K562 (cell line): Measurements from ENCODE around the gene THAP9. TPM values are rescaled to one million over a fixed set of nuclear protein-coding genes. Genes with fewer than 3 reads are reported as not detected.

Source experiments
- BMI1 ChIP-seq: fragments of 150-350 bp; IDR thresholded peaks from 2 replicates; pipeline ENCODE4 v1.6.1; 2014; ENCODE audit warnings: low read length
- BRF1 ChIP-seq: IDR thresholded peaks from 3 replicates; pipeline ENCODE4 v1.6.1; 2011; ENCODE audit warnings: borderline replicate concordance, mild to moderate bottlenecking; ENCODE audit not compliant: insufficient read length; ENCODE audit errors: extremely low read depth
- CBFA2T3 ChIP-seq: fragments of 450-650 bp; IDR thresholded peaks from 2 replicates; pipeline ENCODE4 v1.6.1; 2017
- CCNT2 ChIP-seq: IDR thresholded peaks from 2 replicates; pipeline ENCODE4 v1.6.1; 2011; ENCODE audit warnings: borderline replicate concordance, low read depth, mild to moderate bottlenecking, moderate library complexity, mixed read lengths, low read length; ENCODE audit not compliant: insufficient read length; ENCODE audit errors: extremely low read depth
- DDX20 ChIP-seq: fragments of 450-650 bp; IDR thresholded peaks from 2 replicates; pipeline ENCODE4 v1.6.1; 2016; ENCODE audit warnings: missing genetic modification characterization, low read depth, mild to moderate bottlenecking, missing compliant biosample characterization, moderate library complexity
- DNMT1 ChIP-seq: fragments of 450-650 bp; IDR thresholded peaks from 2 replicates; pipeline ENCODE4 v1.6.1; 2016; ENCODE audit warnings: antibody characterized with exemption, mild to moderate bottlenecking
- ELF1 ChIP-seq: fragments of 200-800 bp; sonication (Bioruptor generic); IDR thresholded peaks from 2 replicates; pipeline ENCODE4 v1.6.1; 2016; ENCODE audit warnings: missing genetic modification characterization, missing compliant biosample characterization
- HCFC1 ChIP-seq: IDR thresholded peaks from 2 replicates; pipeline ENCODE4 v1.6.1; 2012; ENCODE audit warnings: low read depth, low read length, improper control_type of control experiment
- POLR2H ChIP-seq: IDR thresholded peaks from 2 replicates; pipeline ENCODE4 v1.6.1; 2016; ENCODE audit warnings: missing genetic modification characterization, low read depth, mild to moderate bottlenecking, control low read depth, missing compliant biosample characterization, moderate library complexity
- POLR3A ChIP-seq: IDR thresholded peaks from 2 replicates; pipeline ENCODE4 v1.6.1; 2011; ENCODE audit warnings: borderline replicate concordance, mild to moderate bottlenecking, moderate library complexity; ENCODE audit not compliant: insufficient read length, insufficient read depth; ENCODE audit errors: extremely low read depth
- PRPF4 ChIP-seq: fragments of 200-400 bp; formaldehyde crosslinking; IDR thresholded peaks from one replicate; pipeline ENCODE4 v1.6.1; 2017; ENCODE audit warnings: low read length, low read depth, mild to moderate bottlenecking; ENCODE audit not compliant: insufficient read depth, poor library complexity, severe bottlenecking
- SETDB1 ChIP-seq: IDR thresholded peaks from one replicate; pipeline ENCODE4 v1.6.1; 2012; ENCODE audit warnings: low read length, control low read depth, inconsistent platforms
- SFPQ ChIP-seq: fragments of 200-400 bp; formaldehyde crosslinking; IDR thresholded peaks from 2 replicates; pipeline ENCODE4 v1.6.1; 2017; ENCODE audit warnings: mild to moderate bottlenecking, low read depth, low read length, moderate library complexity
- SLC30A9 ChIP-seq: fragments of 250-450 bp; sonication (Bioruptor Pico); IDR thresholded peaks from 2 replicates; pipeline ENCODE4 v1.8.0; 2022; ENCODE audit warnings: mild to moderate bottlenecking, moderate library complexity
- SMAD3 ChIP-seq: fragments of 450-650 bp; formaldehyde crosslinking; conservative IDR thresholded peaks from 2 replicates; pipeline ENCODE4 v1.4.0; 2020; ENCODE audit warnings: mild to moderate bottlenecking
- SNIP1 ChIP-seq: fragments of 450-650 bp; IDR thresholded peaks from 2 replicates; pipeline ENCODE4 v1.7.1; 2017; ENCODE audit warnings: low read depth, mild to moderate bottlenecking
- SREBF1 ChIP-seq: fragments of 150-350 bp; IDR thresholded peaks from 2 replicates; pipeline ENCODE4 v1.6.1; 2014; ENCODE audit warnings: antibody characterized with exemption, low read depth, low read length, borderline replicate concordance
- TAL1 ChIP-seq: fragments of 450-650 bp; IDR thresholded peaks from 2 replicates; pipeline ENCODE4 v1.6.1; 2016; ENCODE audit warnings: mild to moderate bottlenecking
- XRCC4 ChIP-seq: IDR thresholded peaks from one replicate; pipeline ENCODE4 v1.6.1; 2011; ENCODE audit not compliant: insufficient read depth, insufficient read length; ENCODE audit errors: extremely low read depth
- ZEB2 ChIP-seq: fragments of 450-650 bp; IDR thresholded peaks from 2 replicates; pipeline ENCODE4 v1.6.1; 2016
- ZFP1 ChIP-seq: fragments of 450-650 bp; formaldehyde crosslinking; IDR thresholded peaks from 2 replicates; pipeline ENCODE4 v1.4.0; 2020; ENCODE audit warnings: mild to moderate bottlenecking, mixed read lengths
- ZNF217 ChIP-seq: sonication (generic); formaldehyde crosslinking; IDR thresholded peaks from 2 replicates; pipeline ENCODE4 v1.8.0; 2022; ENCODE audit warnings: mild to moderate bottlenecking, missing genetic modification reagents
- ZNF253 ChIP-seq: fragments of 250-450 bp; sonication (Bioruptor Pico); conservative IDR thresholded peaks from 2 replicates; pipeline ENCODE4 v1.6.1; 2021; ENCODE audit warnings: mild to moderate bottlenecking
- ZNF384 ChIP-seq: IDR thresholded peaks from 2 replicates; pipeline ENCODE4 v1.6.1; 2012; ENCODE audit warnings: low read depth, low read length, improper control_type of control experiment
- ZNF586 ChIP-seq: fragments of 450-650 bp; formaldehyde crosslinking; conservative IDR thresholded peaks from 2 replicates; pipeline ENCODE4 v1.4.0; 2020; ENCODE audit warnings: mild to moderate bottlenecking, moderate library complexity
- ZNF696 ChIP-seq: fragments of 250-450 bp; sonication (Bioruptor Pico); conservative IDR thresholded peaks from 2 replicates; pipeline ENCODE4 v1.4.0; 2020; ENCODE audit warnings: mild to moderate bottlenecking, moderate library complexity
- ZNF699 ChIP-seq: fragments of 250-450 bp; sonication (Bioruptor Pico); IDR thresholded peaks from 2 replicates; pipeline ENCODE4 v1.8.0; 2021; ENCODE audit warnings: mild to moderate bottlenecking, moderate library complexity; ENCODE audit not compliant: insufficient replicate concordance
- ZNF785 ChIP-seq: fragments of 250-450 bp; sonication (Bioruptor Pico); IDR thresholded peaks from 2 replicates; pipeline ENCODE4 v1.4.0; 2020; ENCODE audit warnings: mild to moderate bottlenecking
- polyA plus RNA-seq, 8 experiments: library from polyadenylated mRNA; depleted of rRNA in 4 of 8; stranded (reverse) in 5 of 8; unstranded in 3 of 8; fragments of >200 nt; fragmentation: Nextera tagmentation in 2 of 8; fragmentation: Illumina TruSeq in 1 of 8; extraction: Ambion mirVana in 2 of 8; extraction: Trizol in 1 of 8; gene quantifications; 2 replicates each; pipeline versions ENCODE4 v1.2.1 to v1.2.3, GENCODE V29; 2011 to 2014; ENCODE audit warnings: inconsistent platforms in 1 of 8, missing spikeins in 1 of 8
- total RNA-seq, 7 experiments: library from RNA; depleted of rRNA in 6 of 7; stranded (reverse); fragments of >200 nt in 6 of 7; fragmentation: Illumina TruSeq in 2 of 7; extraction: Trizol in 2 of 7; gene quantifications; 2 replicates each; pipeline versions ENCODE4 v1.2.1 to v1.2.3, GENCODE V29; 2011 to 2021; ENCODE audit warnings: low replicate concordance in 1 of 7
- TF ChIP-seq, protein P1 (sequence below), 2 experiments: fragments of 450-650 bp; conservative IDR thresholded peaks; 2 replicates each; pipeline ENCODE4 v1.6.1; 2017; ENCODE audit warnings: mild to moderate bottlenecking in 2 of 2, moderate library complexity in 2 of 2

THAP9 gene
- total and polyA plus RNA-seq, 9 of the 15 experiments (the other 6 are each of a cell fraction or from before 2014, with no cell fraction given), result 3.4 to 7.0 (median 5.4) TPM

DNA sequence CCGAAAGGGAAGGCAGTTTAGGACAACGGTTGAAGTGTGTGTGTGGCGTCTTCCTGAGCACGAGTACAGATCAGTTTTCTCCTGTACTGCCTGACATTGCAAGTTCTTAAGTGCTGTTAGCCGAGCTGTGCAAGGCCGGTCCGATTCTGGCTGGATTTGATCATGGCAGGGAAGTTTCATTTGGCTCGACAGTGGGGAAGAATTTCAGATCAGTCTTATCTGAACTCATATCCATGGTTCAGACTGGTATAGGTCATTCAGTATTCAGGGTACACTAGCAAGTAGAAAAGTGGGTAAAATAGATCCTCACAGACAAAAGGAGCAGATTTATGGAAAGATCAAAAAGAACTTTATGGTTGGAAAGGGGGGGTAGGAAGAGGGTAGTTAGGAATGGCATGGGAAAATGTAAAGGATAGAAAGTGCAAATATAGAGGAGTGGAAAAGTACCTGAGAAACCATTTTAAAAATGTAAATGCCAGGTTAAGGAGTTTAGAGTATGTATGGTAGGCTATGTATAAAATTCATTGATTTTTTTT lies 716 bp downstream of the THAP9 start (continued):
- TF ChIP-seq, protein P1, sequence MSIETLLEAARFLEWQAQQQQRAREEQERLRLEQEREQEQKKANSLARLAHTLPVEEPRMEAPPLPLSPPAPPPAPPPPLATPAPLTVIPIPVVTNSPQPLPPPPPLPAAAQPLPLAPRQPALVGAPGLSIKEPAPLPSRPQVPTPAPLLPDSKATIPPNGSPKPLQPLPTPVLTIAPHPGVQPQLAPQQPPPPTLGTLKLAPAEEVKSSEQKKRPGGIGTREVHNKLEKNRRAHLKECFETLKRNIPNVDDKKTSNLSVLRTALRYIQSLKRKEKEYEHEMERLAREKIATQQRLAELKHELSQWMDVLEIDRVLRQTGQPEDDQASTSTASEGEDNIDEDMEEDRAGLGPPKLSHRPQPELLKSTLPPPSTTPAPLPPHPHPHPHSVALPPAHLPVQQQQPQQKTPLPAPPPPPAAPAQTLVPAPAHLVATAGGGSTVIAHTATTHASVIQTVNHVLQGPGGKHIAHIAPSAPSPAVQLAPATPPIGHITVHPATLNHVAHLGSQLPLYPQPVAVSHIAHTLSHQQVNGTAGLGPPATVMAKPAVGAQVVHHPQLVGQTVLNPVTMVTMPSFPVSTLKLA (conservative IDR thresholded peaks at IDR 0.05), result no peak
- TF ChIP-seq XRCC4, result no peak
- TF ChIP-seq ZFP1, result no peak
- TF ChIP-seq ZNF217 (CRISPR knock-in tag), result no peak
- no peak for TF ChIP-seq SFPQ
- no peak for TF ChIP-seq SETDB1
- TF ChIP-seq SLC30A9 (CRISPR knock-in tag), result no peak
- TF ChIP-seq ZNF785, result no peak
- no peak for TF ChIP-seq BRF1
- no peak for TF ChIP-seq SREBF1
- TF ChIP-seq ZNF384, result no peak
- 0 out of 2 replicates have a peak, but pooled peaks have one; percentile 20 for TF ChIP-seq SMAD3 (CRISPR knock-in tag)
- TF ChIP-seq CBFA2T3, result no peak
- TF ChIP-seq BMI1, result no peak
- TF ChIP-seq CCNT2, result no peak
- TF ChIP-seq ZNF586 (CRISPR knock-in tag), result no peak
- no peak for TF ChIP-seq ELF1 (tag)
- no peak for TF ChIP-seq ZNF253 (CRISPR knock-in tag)
- no peak for TF ChIP-seq TAL1
- TF ChIP-seq ZNF699 (CRISPR knock-in tag), result no peak
- TF ChIP-seq ZEB2, result 0 out of 2 replicates have a peak, but pooled peaks have one; percentile 1
- TF ChIP-seq POLR2H (tag), result no peak; the same call in 1 of the 2 replicates
- no peak for TF ChIP-seq DDX20 (tag)
- no peak for TF ChIP-seq POLR3A
- no peak for TF ChIP-seq DNMT1
- TF ChIP-seq SNIP1, result no peak
- no peak for TF ChIP-seq PRPF4
- no peak for TF ChIP-seq HCFC1
- TF ChIP-seq ZNF696 (CRISPR knock-in tag), result no peak
